HG03097 (cell line): ENCODE data around the gene NSRP1.
"Not testable (repeated sequence)": the region's sequence is repeated elsewhere in the genome, so short reads cannot be mapped to it uniquely, and the experiment has no call there.

Source experiments
- ATAC-seq: cut with Tn5 transposase; IDR thresholded peaks from one replicate; pipeline ENCODE4 v1.9.1; 2021; ENCODE audit not compliant: unreplicated experiment, low FRiP score

The NSRP1 gene, protein sequence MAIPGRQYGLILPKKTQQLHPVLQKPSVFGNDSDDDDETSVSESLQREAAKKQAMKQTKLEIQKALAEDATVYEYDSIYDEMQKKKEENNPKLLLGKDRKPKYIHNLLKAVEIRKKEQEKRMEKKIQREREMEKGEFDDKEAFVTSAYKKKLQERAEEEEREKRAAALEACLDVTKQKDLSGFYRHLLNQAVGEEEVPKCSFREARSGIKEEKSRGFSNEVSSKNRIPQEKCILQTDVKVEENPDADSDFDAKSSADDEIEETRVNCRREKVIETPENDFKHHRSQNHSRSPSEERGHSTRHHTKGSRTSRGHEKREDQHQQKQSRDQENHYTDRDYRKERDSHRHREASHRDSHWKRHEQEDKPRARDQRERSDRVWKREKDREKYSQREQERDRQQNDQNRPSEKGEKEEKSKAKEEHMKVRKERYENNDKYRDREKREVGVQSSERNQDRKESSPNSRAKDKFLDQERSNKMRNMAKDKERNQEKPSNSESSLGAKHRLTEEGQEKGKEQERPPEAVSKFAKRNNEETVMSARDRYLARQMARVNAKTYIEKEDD

DNA sequence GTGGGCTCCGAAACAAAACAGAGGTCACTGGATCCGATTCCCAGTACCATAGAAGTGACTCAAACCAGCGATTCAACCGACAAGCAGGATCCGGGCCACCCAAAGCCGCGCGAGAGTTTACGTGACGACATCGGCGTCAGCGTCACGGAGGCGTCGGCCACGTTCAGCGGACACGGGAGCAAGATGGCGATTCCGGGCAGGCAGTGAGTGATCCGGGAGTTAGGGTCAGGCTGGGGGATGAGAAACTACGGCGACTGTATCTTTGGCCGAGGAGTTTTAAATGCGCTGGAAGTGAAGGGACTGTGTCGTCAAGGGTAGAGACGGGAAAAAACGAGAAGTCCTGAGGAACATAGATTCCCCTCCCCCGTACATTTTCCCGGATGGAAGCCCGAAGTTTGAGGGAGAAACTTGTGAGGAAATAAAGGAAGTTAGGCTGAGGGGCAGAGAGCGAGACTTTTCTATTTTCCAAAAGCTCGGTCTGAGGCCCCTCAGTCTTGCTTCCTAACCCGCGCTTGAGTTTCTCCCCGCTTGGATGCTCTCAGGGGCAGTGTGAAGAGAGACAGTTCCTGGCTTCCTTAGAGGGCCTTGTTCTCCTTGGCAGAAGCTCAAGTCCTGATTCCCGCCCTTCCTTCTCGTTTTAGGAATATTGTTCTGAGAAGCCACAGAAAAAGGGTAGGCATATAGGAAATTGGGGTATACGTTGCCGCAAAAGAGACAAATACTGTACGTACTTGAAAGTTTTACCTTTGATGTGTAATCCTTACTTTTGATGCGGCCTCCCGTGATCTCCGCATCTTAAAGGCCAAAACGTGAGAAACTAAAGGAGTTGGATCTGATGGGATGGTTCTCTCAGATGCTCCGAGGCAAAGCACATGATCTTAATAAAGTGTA, at the start of gene NSRP1:
TSS of gene NSRP1 (plus strand) at position 156 of the 891 bp plus-strand sequence. CDS start at position 184, 28 bp downstream.
- ATAC-seq = peak; percentile 56

DNA sequence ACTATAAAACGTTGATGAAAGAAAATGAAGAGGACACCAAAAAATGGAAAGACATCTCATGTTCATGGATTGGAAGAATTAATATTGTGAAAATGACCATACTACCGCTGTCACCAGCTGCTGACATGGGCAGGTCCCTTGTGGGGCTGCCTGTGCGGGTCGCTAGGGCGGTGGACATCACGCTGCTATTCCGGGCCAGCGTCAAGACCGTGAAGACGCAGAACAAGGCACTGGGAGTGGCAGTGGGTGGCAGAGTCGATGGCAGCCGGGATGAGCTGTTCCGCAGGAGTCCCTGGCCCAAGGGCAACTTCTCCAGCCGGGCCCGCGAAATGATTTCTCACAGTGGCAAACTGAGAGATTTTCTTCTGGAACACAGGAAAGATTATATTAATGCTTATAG, 48.2 kb upstream of the NSRP1 start:
- no peak for ATAC-seq

DNA sequence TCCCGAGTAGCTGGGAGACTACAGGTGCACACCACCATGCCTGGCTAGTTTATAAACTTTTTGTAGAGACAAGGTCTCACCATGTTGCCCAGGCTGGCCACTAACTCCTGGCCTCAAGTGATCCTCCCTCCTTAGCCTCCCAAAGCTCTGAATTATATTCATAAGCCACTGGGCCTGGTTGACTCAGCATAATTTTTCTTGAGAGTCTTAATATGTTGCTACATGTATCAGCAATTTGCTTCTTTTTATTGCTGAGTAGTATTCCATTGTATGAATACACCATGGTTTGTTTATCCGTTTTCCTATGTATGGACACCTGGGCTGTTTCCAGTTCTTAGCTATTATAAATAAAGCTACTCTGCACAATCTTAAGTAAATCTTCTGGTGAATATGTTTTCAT, 42.4 kb upstream of the NSRP1 start:
- no peak for ATAC-seq

DNA sequence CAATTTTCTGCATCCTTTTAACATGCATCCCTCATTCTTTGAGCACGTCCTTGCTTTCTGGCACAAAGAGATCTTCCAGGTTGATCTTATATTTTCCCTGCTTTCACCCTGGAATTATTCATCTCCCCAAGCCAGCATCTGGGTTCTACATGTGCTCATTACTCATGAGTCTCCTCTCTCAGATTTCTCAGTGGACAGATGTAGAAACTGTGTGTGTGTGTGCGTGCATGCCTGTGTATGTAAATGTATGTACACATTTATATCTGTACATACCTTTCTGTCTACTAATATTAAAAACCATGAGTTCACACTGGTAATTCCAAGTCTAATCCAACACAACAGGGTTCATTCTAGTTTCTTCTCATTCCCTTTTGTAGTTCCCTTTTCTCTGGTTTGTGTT, 41.9 kb upstream of the NSRP1 start:
- ATAC-seq = no peak

DNA sequence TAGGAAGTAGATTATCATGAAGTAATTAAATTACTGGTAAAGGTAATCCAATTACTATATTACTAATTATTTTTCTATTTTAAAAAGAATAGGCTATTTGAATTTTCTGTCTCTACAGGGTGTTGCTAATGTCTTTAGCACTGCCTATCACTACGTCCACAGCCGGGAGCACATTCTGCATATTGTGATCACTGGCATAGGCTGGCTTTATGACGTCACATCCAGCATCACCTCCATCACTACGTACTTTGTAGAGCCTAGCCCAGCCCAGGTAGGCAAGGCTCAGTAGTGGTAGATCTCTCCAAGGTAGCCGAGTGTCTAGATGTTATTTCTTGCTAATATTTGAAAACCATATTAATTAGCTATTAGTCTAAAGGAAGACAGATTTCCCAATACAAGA, 33.8 kb upstream of the NSRP1 start:
- ATAC-seq = no peak

DNA sequence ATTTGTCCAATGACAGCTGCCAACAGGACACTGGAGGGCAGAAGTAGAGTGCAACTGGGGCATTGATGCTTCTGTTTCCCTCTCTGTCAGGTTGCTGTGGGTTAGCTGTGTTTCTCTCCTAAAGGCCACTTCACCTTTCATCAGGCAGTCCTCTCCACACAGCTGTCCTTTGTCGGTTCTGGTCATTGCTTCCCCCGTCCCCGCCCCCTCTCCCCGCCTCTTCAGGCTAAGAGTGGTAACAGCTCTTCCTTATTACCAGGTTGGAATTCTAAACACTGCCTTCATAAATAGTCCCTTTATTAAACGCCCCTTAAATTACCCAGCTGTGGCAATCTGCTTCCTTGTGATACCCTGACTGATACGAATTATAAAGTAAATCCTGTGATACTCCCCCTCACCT, 31.8 kb upstream of the NSRP1 start:
- no peak for ATAC-seq

DNA sequence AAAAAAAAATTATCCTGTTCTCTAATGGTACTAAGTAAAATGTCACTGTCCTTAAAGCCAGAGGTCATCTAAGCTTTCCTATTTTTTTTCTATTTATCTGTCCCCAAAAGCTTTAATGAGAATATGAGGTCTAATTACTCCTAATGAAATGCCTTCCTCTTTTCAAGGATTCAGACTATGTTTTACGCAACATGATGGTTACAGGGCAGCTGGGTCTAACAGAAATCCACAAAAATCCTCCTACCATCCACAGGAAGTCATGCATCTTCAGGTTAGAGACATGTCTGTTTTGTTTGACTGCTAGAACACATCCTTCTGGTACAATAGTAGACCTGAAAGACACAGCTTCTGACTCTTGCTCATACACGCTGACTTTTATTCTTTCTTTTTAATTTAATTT, 29.7 kb upstream of the NSRP1 start:
- ATAC-seq = no peak

DNA sequence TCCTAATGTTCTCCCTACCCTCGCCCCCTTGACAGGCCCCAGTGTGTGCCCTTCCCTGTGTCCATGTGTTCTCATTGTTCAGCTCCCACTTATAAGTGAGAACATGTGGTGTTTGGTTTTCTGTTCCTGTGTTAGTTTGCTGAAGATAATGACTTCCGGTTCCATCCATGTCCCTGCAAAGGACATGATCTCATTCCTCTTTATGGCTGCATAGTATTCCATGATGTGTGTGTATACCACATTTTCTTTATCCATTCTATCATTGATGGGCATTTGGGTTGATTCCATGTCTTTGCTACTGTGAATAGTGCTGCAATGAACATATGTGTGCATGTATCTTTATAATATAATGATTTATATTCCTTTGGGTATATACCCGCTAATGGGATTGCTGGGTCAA, 29.2 kb upstream of the NSRP1 start:
- not testable (repeated sequence) for ATAC-seq

DNA sequence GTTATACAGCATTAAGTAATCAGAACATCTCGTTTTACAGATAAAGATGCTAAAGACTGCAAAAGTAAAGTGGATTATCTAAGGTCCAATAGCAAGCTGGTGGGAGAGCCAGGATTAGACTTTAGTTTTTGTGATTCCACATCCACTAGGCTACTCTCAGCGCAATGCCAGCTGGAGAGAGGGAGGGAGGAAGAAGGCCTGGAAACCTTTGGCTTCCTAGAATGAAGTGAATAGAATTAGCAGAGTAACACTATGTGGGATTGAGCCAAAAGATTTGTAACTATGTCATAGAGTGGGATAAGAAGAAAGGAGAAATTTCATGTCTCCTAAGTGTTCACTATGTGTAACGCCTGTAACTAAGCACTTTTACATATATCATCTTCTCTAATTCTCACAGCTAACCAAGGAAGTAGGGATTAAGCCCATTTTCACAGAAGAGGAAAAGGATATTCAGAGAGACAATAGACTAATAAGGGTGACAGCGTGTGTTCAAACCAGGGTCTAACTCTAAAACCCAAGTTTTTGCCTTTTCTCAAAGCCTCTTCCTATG, 25.4 kb upstream of the NSRP1 start:
- no peak for ATAC-seq

DNA sequence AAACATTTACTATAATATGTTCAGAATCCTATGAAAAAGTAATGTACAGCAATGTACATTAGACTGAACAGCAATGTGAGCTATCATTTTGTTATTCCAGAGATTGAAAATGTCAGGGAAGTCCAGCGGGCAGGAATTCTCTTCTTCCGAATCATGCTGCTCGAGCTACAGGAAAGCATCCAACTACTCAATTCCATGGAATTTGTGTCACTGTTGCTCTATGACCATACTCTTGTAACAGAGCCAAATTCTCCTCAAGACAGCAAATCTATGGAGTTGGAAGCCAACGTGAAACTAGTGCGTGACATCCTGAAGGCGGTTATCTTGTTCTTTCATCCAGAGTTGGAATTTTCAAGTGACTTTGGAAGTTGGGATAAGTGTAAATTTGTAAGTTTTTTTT, 24.8 kb upstream of the NSRP1 start:
- ATAC-seq = no peak

DNA sequence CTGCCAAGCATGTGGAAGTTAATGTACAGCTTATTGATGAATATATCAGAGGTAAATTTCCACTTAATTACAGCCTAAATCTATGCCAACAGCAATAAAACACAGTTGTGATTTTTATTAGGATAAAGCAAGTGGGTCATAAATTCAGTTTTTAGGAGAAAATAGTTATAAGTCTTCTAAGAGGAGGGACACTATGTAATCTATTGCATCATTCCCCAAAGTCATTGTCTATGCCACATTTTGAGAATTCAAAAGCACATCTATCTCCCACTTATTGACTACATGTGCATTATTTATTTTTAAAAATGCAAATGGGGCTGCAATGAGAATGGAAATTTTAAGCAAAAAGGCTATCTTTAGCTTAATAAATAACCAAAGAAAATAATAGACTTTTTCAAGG, 23.7 kb upstream of the NSRP1 start:
- ATAC-seq = no peak

DNA sequence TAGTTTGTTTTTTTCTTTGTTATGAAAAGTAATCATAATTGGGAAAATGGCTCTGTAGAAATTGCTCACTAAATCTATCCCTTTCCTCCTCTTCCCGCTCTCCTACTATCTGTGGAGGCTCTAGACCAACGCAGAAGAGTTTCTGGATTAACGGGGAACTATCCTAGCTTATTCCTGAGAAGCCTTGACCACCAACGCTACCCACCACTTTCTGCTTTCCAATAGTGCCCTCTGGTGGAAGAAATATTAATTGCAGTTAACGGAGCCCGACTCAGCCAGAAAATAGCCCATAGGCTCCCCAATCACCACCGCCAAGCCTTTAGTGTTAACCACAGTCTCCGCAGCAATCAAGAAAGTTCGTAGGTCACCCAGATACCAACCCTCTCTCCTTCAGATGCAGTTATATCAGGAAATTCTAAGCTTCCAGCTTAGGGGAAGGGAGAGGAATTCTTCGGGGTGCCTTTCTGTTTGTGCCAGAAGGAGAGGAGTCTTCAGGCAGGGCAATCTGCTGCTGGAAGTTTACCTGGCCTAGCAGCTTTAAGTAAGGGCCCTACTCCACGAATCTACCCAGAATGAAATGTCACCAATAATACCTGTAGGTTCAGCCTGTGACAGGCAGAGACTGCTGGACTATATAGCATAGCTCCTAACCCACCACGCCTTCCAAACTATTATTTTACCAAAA, 23.0 kb upstream of the NSRP1 start:
- ATAC-seq = no peak

DNA sequence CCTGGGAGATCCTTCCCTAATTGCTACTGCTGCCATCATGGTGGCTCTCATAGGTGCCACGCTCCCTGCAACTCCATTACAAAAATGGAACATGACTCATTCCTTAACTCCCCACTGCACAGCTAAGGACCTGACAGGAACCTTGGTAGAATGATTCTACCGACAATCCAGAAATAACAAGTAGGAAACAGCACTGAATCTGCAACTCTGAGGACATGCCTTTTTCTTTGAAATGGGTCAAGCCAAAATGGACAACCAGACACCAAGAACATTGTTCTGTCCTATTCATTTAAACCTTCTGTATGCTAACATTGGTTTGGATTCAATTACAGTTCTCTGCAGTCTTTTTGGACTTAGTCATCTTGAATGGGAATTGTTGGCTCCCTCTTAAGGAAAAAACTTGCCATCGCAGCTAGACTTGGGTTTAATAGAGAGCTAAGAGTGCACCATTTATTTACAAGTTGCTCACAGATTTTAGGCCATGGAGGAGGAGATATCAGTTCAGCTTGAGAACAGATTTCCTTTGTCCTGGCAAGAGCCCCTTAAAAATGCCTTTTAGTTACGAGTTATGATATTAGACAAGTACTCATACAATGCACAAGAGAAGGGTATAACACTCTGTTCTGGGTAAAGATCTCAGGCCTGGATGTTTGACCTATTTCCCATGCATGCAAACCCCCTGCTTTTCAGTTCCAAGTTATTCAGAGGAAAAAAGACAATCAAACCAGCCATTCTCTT, 20.9 kb upstream of the NSRP1 start:
- ATAC-seq = no peak

DNA sequence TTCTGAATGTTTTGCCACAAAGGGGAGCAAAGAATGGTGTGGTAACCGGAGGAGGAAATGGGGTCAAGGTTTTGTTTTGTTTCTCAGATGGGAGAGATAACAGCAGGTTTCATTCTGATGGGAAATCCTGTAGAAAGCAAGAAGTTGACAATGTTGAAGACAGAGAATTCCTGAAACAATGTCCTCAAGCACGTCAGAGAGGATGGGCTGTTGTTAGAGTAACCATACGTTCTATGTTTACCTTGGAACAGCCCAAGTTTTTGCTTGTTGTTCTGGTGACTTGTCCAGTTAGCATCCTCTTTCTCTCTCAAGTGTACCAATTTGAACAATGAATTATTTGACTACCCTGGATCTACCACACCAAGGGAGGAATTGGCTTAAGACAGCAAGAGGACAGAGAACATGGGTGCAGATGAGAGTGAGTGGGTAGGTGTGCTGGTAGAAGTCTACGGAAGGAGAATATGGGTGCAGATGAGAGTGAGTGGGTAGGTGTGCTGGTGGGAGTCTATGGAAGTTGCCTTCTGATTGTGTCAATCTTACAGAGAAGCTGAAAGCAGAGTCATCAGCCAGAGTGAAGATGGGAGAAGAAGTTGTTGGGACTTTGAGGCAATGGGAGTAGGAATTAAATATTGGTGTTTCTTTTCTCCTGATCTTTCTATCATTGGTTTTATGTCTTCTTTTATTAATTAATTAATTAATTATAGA, 14.8 kb upstream of the NSRP1 start:
- no peak for ATAC-seq

DNA sequence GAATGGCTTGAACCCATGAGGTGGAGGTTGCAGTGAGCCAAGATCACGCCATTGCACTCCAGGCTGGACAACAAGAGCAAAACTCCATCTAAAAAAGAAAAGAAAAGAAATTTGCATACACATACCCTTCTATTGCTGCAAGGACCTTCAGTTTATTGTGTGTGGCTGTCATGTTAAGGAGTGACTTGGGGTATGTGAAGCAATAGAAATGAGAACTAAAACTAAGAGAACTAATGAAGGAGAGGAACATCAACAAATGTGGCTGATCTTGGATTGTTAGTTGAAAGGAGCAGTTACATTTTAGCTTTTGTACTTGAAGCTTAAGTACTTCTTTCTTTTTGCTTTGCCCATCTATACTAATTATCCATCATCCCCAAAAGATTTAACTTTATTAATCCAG, 12.7 kb upstream of the NSRP1 start:
- no peak for ATAC-seq

DNA sequence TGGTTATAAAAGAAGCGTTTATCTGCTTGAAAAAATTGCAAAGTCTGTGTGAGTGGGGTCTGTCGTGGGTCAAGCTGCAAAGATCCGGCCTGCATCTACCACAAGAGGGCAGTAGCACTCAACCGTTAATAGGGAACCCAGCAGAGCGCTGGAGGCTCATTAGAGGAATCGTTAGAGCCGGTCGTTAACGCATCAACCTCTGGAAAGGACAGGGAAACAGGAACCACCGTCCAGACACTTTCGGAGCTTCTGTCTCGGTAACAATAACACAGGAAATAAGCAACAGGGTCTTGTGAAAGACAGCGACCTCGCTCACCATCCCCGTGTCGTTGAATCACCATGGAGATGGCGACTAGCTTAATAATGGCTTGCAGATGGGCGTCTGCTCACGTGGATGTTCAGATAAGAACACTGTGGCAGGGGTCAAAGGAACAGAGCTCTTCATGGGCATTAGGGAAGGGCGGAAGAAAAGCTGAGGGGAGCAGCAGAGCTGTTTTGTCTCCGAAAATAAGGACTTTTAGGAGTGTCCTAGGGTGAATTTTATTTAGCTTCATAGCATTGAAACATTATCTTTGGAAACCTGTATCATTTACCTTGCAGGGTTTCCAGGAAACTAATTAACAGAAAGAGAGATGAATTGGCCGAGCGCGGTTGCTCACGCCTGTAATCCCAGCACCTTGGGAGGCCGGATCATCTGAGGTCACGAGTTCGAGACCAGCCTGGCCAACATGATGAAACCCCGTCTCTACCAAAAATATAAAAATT, 11.9 kb upstream of the NSRP1 start:
- ATAC-seq = peak; percentile 75

DNA sequence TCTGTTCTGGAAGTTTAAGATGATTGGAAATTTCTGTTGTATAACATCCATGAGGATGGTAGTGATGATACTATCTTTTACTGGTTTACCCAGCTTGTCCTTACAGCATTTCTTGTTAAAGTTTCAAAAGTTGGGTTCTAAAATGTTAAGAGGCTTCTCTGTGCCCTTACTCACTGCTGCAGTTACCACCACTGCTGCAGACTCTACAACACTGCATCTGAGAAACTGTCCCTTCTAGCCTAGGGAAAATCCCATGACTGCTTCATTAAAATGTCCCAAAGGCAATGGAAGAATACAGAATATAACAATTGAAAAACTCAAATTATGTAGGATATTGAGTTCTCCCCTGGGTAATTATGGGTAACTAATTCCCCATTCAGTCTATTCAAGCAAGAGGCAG, 3.8 kb upstream of the NSRP1 start:
- ATAC-seq = no peak

DNA sequence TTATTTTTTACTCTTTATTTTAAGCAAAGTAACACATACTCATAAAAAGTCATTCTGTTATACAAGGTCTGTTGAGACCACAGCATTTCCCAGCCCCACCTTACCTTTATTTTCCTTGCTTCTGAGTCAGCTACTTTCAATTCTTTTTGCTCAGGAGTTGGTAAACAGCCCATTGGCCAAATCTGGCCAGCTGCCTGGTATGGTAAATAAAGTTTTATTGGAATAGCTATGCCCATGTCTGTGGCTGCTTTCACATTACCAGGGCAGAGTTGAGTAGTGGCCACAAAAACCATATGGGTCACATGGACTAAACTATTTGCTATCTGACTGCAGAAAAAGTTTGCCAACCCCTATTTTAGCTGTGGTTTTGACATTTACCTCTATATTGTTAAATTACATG, 3.4 kb upstream of the NSRP1 start:
- no peak for ATAC-seq

DNA sequence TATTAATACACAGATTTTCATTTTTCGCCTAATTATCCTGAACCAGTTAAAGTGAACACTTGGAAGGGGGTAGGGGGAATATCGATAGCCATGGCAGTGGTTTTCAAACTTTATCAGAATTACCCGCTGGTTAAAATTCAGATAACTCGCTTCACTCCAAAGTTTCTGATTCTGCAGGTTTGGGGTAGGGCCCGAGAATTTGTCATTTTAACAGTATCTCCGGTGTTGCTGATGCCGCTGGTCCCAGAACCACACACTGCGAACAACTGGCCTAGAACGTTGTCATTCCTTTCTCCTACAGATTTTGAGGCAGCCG, 313 bp upstream of the NSRP1 start:
- ATAC-seq = no peak
